Heart left ventricle (tissue), 16 donors: ENCODE data around the gene RBM34. TPM values are rescaled to one million over a fixed set of nuclear protein-coding genes. Genes with fewer than 3 reads are reported as not detected.

Experiments used
- ATAC-seq, 4 donors: fragments of 200-7000 bp; cut with Tn5 transposase; one replicate each; pipeline ENCODE4 v1.9.1; 2020 to 2022; ENCODE audit warnings: moderate library complexity in 4 of 4, mild to moderate bottlenecking in 3 of 4, moderate number of reproducible peaks in 1 of 4
- DNase-seq, 5 donors: peaks; one replicate each; pipeline ENCODE4 v3.0.0-alpha.2; 2020
- H3K27ac ChIP-seq, 12 donors: fragments of 200-600 bp; sonication (generic) in 4 of 12; one replicate each; pipeline versions ENCODE4 v1.5.0 to v1.8.0; 2016 to 2022; ENCODE audit warnings: mild to moderate bottlenecking in 2 of 12
- H3K27me3 ChIP-seq, 9 donors: fragments of 200-600 bp; sonication (generic) in 2 of 9; one replicate each; pipeline versions ENCODE4 v1.5.1 to v1.8.0; 2016 to 2022; ENCODE audit warnings: mild to moderate bottlenecking in 3 of 9
- H3K36me3 ChIP-seq, 9 donors: fragments of 200-600 bp; sonication (generic) in 2 of 9; one replicate each; pipeline versions ENCODE4 v1.5.0 to v1.8.0; 2018 to 2022; ENCODE audit warnings: mild to moderate bottlenecking in 2 of 9
- H3K4me1 ChIP-seq, 12 donors: fragments of 200-600 bp; sonication (generic) in 4 of 12; one replicate each; pipeline versions ENCODE4 v1.5.0 to v1.8.0; 2016 to 2022; ENCODE audit warnings: mild to moderate bottlenecking in 3 of 12
- H3K4me3 ChIP-seq, 12 donors: fragments of 200-600 bp; sonication (generic) in 4 of 12; one replicate each; pipeline versions ENCODE4 v1.5.0 to v1.8.0; 2017 to 2022; ENCODE audit warnings: mild to moderate bottlenecking in 9 of 12, moderate library complexity in 4 of 12
- H3K9me3 ChIP-seq, 12 donors: fragments of 200-600 bp; sonication (generic) in 4 of 12; one replicate each; pipeline versions ENCODE4 v1.5.0 to v1.8.0; 2016 to 2022; ENCODE audit warnings: mild to moderate bottlenecking in 1 of 12
- POLR2A ChIP-seq, 2 donors: fragments of 450-650 bp; IDR thresholded peaks; one replicate each; pipeline ENCODE4 v1.6.1; 2017; ENCODE audit warnings: antibody characterized with exemption in 2 of 2, mild to moderate bottlenecking in 2 of 2, moderate library complexity in 2 of 2
- WGBS, 4 donors: extraction: QIAGEN DNeasy Blood & Tissue Kit in 2 of 4; methylation state at CpG; one replicate each; pipeline versions ENCODE4 v1.1.5 to v1.1.7; 2013 to 2018; 5-methylcytosine and 5-hydroxymethylcytosine counted together
- intact Hi-C, 10 donors: fragments of 100-400 bp; cut with DNase I; formaldehyde crosslinking; loops; one replicate each; pipeline versions ENCODE4 v1.11.1 to v1.14.2; 2022
- polyA plus RNA-seq, 2 donors: library from polyadenylated mRNA; stranded (reverse); fragments of 200-250 nt; gene quantifications; one replicate each; pipeline ENCODE4 v1.2.3, GENCODE V29; 2013
- total RNA-seq, 9 donors: library from RNA; depleted of rRNA in 2 of 9; stranded (reverse); fragments of >200 nt in 2 of 9; fragmentation: NEBNext Ultra II Directional in 3 of 9; extraction: Animal tissue kit (Norgen Biotek cat#: 25700) in 3 of 9; gene quantifications; one replicate each; pipeline versions ENCODE4 v1.1.0 to v1.2.4, GENCODE V29; 2016 to 2023
- TF ChIP-seq, protein P1 (sequence below), 12 donors: fragments of 200-600 bp; sonication (generic) in 4 of 12; IDR thresholded peaks; one replicate each; pipeline versions ENCODE4 v1.5.0 to v1.8.0; 2018 to 2022; ENCODE audit warnings: antibody characterized with exemption in 12 of 12, mild to moderate bottlenecking in 5 of 12
- donor health status: ischemic (EF 13 %, LVEDD 7.1; RV severe dilation, severe dysfunction).
- donor health status: healthy with polysubstance abuse.
- donor health status: DM: no; HTN: yes; CAD: no.
- donor health status: DM: no; HTN: no; CAD: no.
- donor health status: ischemic (EF 25% LVEDD 6.9; RV normal size, moderate dysfunction).
- donor health status: ischemic (EF 25% LVEDD 5.7; RV mildly dilated, moderate dysfunction).
- donor health status: healthy.
- donor health status: DM: yes; HTN: yes; CAD: no.
- donor health status: ischemic (EF 35%, LVEDD 5.7; RV mildly dilated, moderate dysfunction).
- donor health status: nonischemic (EF 11% LVEDD 7.7; RV severe dilation, severe dysfunction).
- donor health status: DM: yes; HTN: yes; CAD: no.
- donor health status: PGD.
- donor health status: ischemic (EF 29% LVEDD 5.4; RV normal size, mild dysfunction).
- donor health status: nonischemic (EF 23%, LVEDD 6.1; RV moderate dilation, normal function).

RBM34 gene
- total and polyA plus RNA-seq, 11 donors: 34.2 to 97.8 (median 49.6) TPM

DNA sequence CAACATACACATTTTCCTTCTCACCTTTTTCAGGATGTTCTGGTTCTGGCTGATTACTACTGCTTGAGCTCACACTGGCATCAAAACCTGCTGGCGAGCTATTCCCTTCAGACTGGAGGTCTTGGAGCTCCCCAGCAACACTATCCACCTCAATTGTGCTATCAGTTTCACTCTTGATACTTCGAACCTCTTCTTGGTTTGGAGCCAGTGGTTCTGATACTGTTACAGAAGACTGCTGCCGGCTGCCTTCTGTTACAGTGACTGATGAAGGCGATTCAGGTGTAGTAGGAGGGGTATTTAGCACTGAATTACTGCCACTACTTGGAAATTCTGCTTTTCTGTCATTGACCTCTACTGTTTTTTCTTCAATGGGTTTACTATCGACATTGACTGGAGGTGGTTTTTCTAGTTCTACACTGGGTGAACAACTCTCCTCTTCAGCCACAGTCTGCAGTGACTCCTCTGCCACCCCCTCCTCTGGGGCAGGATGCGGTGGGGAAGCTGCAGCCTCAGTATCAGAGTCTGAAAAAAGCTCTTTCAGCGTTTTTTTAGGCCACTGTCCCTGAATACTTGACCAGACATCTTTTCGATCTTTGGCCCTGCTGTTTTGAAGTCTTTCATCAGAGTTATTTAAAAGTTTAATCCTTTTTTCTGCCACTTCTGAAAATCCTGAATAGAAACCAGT, 20.7 kb upstream of the RBM34 start:
- TF ChIP-seq, protein P1, sequence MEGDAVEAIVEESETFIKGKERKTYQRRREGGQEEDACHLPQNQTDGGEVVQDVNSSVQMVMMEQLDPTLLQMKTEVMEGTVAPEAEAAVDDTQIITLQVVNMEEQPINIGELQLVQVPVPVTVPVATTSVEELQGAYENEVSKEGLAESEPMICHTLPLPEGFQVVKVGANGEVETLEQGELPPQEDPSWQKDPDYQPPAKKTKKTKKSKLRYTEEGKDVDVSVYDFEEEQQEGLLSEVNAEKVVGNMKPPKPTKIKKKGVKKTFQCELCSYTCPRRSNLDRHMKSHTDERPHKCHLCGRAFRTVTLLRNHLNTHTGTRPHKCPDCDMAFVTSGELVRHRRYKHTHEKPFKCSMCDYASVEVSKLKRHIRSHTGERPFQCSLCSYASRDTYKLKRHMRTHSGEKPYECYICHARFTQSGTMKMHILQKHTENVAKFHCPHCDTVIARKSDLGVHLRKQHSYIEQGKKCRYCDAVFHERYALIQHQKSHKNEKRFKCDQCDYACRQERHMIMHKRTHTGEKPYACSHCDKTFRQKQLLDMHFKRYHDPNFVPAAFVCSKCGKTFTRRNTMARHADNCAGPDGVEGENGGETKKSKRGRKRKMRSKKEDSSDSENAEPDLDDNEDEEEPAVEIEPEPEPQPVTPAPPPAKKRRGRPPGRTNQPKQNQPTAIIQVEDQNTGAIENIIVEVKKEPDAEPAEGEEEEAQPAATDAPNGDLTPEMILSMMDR (IDR thresholded peaks at IDR 0.05): no peak
- TF ChIP-seq POLR2A (IDR thresholded peaks at IDR 0.05): no peak
- no peak overlapping the region for H3K4me3 ChIP-seq
- H3K27me3 ChIP-seq: no peaks in the 10 kb centered on the region
- H3K36me3 ChIP-seq: peaks cover 0 to 84% (median 68%) of the 10 kb centered on the region in 9 donors
- DNase-seq (no peak), ATAC-seq (no peak)
- no peaks in the 10 kb centered on the region for H3K9me3 ChIP-seq
- H3K27ac ChIP-seq: no peak overlapping the region
- WGBS, 4 donors: 80 to 91% (median 81%) methylated on average over 8 of the region's 8 CpGs
- no peaks in the 10 kb centered on the region for H3K4me1 ChIP-seq
- intact Hi-C loops: no loop called here

DNA sequence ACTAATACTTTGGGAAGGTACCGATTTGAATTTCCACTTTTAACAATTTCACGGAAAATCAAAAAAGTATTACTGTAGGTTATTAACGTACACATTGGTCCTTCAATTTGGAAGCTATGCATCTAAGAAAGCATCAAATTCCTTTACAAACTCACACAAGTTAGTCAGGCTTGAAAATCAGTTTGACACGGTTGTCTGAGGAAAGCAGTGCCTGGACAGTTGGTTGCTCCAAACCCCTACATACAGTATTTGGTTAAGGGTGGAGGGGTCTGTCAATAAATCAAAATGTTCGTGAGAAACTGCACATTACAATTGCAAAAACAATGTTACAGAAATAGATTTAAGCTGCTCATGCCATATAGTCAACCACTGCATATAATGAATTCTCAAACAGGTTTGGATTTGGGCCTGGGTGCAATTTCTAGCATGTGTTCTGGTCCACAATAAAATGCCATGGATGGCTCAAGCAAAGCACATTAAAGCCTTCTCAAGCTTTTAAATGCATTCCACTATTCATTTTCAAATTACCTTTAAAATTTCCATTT, 19.9 kb upstream of the RBM34 start:
- WGBS, 4 donors: 89 to 93% (median 92%) methylated on average over 5 of the region's 5 CpGs
- Histone ChIP-seq H3K9me3 (no peaks in the 10 kb centered on the region), H3K4me3 (no peak overlapping the region), H3K36me3 (peaks cover 0 to 88% (median 68%) of the 10 kb centered on the region in 9 donors), H3K27ac (no peak overlapping the region), H3K4me1 (no peaks in the 10 kb centered on the region), H3K27me3 (no peaks in the 10 kb centered on the region)
- TF ChIP-seq, protein P1 (IDR thresholded peaks at IDR 0.05): no peak
- TF ChIP-seq POLR2A (IDR thresholded peaks at IDR 0.05): no peak
- DNase-seq (no peak), ATAC-seq (no peak)
- intact Hi-C loops: no loop called here

- no peak for ATAC-seq
- TF ChIP-seq, protein P1 (IDR thresholded peaks at IDR 0.05): no peak
- no peak for TF ChIP-seq POLR2A (IDR thresholded peaks at IDR 0.05)
- Histone ChIP-seq H3K4me1 (no peaks in the 10 kb centered on the region), H3K27me3 (no peaks in the 10 kb centered on the region), H3K27ac (no peak overlapping the region), H3K36me3 (peaks cover 0 to 95% (median 82%) of the 10 kb centered on the region in 9 donors), H3K9me3 (no peaks in the 10 kb centered on the region), H3K4me3 (no peak overlapping the region)
- intact Hi-C loops: no loop called here
- WGBS, 4 donors: 75 to 82% (median 78%) methylated on average over 7 of the region's 7 CpGs
- DNase-seq: no peak
Observed at GRCh38 chr1:235176486-235176885, 15.4 kb upstream of the RBM34 start.

DNA sequence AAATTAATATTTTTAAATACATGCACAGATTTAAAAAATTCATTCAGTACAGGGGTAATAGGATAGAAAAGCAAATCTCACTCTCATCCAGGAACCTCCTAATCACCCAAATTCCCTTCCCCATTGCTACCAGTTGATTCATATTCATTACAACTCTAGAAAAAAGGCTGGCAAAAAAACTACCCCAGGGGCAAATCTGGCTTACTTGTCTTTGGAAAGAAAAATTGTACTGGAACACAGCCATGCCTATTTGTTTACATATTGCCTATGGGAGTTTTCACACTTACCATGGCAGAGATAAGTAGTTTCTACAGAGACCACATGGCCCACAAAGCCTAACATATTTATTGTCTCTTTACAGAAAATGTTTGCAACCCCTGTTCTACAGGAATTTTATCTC, 8.9 kb upstream of the RBM34 start:
- TF ChIP-seq, protein P1 (IDR thresholded peaks at IDR 0.05): no peak
- TF ChIP-seq POLR2A (IDR thresholded peaks at IDR 0.05): no peak
- H3K9me3 ChIP-seq: no peaks in the 10 kb centered on the region
- no peak overlapping the region for H3K27ac ChIP-seq
- ATAC-seq (no peak), DNase-seq (no peak)
- no peaks in the 10 kb centered on the region for H3K27me3 ChIP-seq
- no peaks in the 10 kb centered on the region for H3K4me1 ChIP-seq
- no peak overlapping the region for H3K4me3 ChIP-seq
- intact Hi-C loops: no loop called here
- H3K36me3 ChIP-seq: peaks cover 0 to 88% (median 73%) of the 10 kb centered on the region in 9 donors
